ENCODE results near the gene RNF214. TPM values are rescaled to one million over a fixed set of nuclear protein-coding genes. Genes with fewer than 3 reads are reported as not detected.
"Not testable (repeated sequence)": the region's sequence is repeated elsewhere in the genome, so short reads cannot be mapped to it uniquely, and the experiment has no call there.

Gene RNF214
- polyA plus RNA-seq, 3 donors = 6.4 to 13.8 (median 7.8) TPM

GRCh38 chr11:117318738-117319137 is 86.3 kb downstream of the RNF214 start:
- H3K27ac Mint-ChIP-seq = no peak overlapping the region
- H3K4me3 ChIP-seq (replicated peaks in 1 of 3; ENCODE audit: low read depth in 2 of 3, low read length in 3 of 3) = no peak overlapping the region
- H3K9ac ChIP-seq (ENCODE audit: insufficient read depth, low read length, poor library complexity, severe bottlenecking) = no peak overlapping the region
- no peak overlapping the region for H3K4me2 ChIP-seq (replicated peaks; ENCODE audit: extremely low read depth, low read length, poor library complexity, severe bottlenecking)
- peaks cover 11 to 29% (median 19%) of the 10 kb centered on the region in 3 donors for H3K27me3 Mint-ChIP-seq (ENCODE audit: low read depth in 3 of 3)
- no peak for TF ChIP-seq CTCF (IDR thresholded peaks at IDR 0.05)
- H3K4me1 Mint-ChIP-seq = peaks cover 22% of the 10 kb centered on the region
- H3K36me3 ChIP-seq (replicated peaks in 1 of 2; ENCODE audit: control insufficient read depth in 1 of 2, insufficient read depth in 2 of 2, low read length in 2 of 2) = no peaks in the 10 kb centered on the region
- intact Hi-C loops (cut with micrococcal nuclease) = no loop called here
- no peaks in the 10 kb centered on the region for H4K20me1 ChIP-seq (ENCODE audit: insufficient read depth, low read length)
- peaks cover 5 to 10% of the 10 kb centered on the region in 2 donors for H3K27me3 ChIP-seq (ENCODE audit: control insufficient read depth in 2 of 2, insufficient read depth in 2 of 2, low read length in 2 of 2)
- H3K4me3 Mint-ChIP-seq = no peak overlapping the region
- WGBS (ENCODE audit: insufficient coverage) = no CpG with 5 or more reads among the region's 7 CpGs
- H2AFZ ChIP-seq (ENCODE audit: insufficient read depth, low read depth, low read length, poor library complexity, severe bottlenecking) = no peak overlapping the region
- no peak overlapping the region for H3K27ac ChIP-seq (ENCODE audit: low read depth in 1 of 2, low read length in 2 of 2)
- DNase-seq = no peak
- peaks cover 0 to 3% (median 0%) of the 10 kb centered on the region in 7 donors for H3K9me3 Mint-ChIP-seq
- H3K9me3 ChIP-seq (replicated peaks in 1 of 2; ENCODE audit: control insufficient read depth in 1 of 2, insufficient read depth in 1 of 2, low read length in 2 of 2) = no peaks in the 10 kb centered on the region
- H3K79me2 ChIP-seq (ENCODE audit: insufficient read depth, low read length) = peaks cover 6% of the 10 kb centered on the region
- H3K36me3 Mint-ChIP-seq = peaks cover 3% of the 10 kb centered on the region in 2 donors
- peaks cover 25 to 27% of the 10 kb centered on the region in 2 donors for H3K4me1 ChIP-seq (ENCODE audit: control insufficient read depth in 1 of 2, insufficient read depth in 2 of 2, low read length in 2 of 2)

GRCh38 chr11:117319214-117319840 is 86.9 kb downstream of the RNF214 start:
- no CpG with 5 or more reads among the region's 5 CpGs for WGBS (ENCODE audit: insufficient coverage)
- intact Hi-C loops (cut with micrococcal nuclease) = no loop called here
- Mint-ChIP-seq H3K9me3 (peaks cover 0 to 3% (median 0%) of the 10 kb centered on the region in 7 donors), H3K4me1 (peaks cover 16% of the 10 kb centered on the region), H3K36me3 (peaks cover 3% of the 10 kb centered on the region in 2 donors), H3K27ac (peak overlapping the region in 1 of 7 donors; percentile 18), H3K27me3 (ENCODE audit: low read depth in 3 of 3) (peaks cover 11 to 29% (median 19%) of the 10 kb centered on the region in 3 donors), H3K4me3 (no peak overlapping the region)
- Histone ChIP-seq H3K4me1 (ENCODE audit: control insufficient read depth in 1 of 2, insufficient read depth in 2 of 2, low read length in 2 of 2) (peaks cover 19 to 21% of the 10 kb centered on the region in 2 donors), H3K27ac (ENCODE audit: low read depth in 1 of 2, low read length in 2 of 2) (no peak overlapping the region), H3K79me2 (ENCODE audit: insufficient read depth, low read length) (peaks cover 6% of the 10 kb centered on the region), H3K36me3 (replicated peaks in 1 of 2; ENCODE audit: control insufficient read depth in 1 of 2, insufficient read depth in 2 of 2, low read length in 2 of 2) (no peaks in the 10 kb centered on the region), H2AFZ (ENCODE audit: insufficient read depth, low read depth, low read length, poor library complexity, severe bottlenecking) (no peak overlapping the region), H3K9ac (ENCODE audit: insufficient read depth, low read length, poor library complexity, severe bottlenecking) (no peak overlapping the region), H3K4me3 (replicated peaks in 1 of 3; ENCODE audit: low read depth in 2 of 3, low read length in 3 of 3) (no peak overlapping the region), H4K20me1 (ENCODE audit: insufficient read depth, low read length) (no peaks in the 10 kb centered on the region), H3K27me3 (ENCODE audit: control insufficient read depth in 2 of 2, insufficient read depth in 2 of 2, low read length in 2 of 2) (peaks cover 5 to 10% of the 10 kb centered on the region in 2 donors), H3K4me2 (replicated peaks; ENCODE audit: extremely low read depth, low read length, poor library complexity, severe bottlenecking) (no peak overlapping the region), H3K9me3 (replicated peaks in 1 of 2; ENCODE audit: control insufficient read depth in 1 of 2, insufficient read depth in 1 of 2, low read length in 2 of 2) (no peaks in the 10 kb centered on the region)
- no peak for DNase-seq
- TF ChIP-seq CTCF (IDR thresholded peaks at IDR 0.05) = no peak

GRCh38 chr11:117327255-117327566 is 94.7 kb downstream of the RNF214 start:
- 30% methylated on average over 3 of the region's 5 CpGs for WGBS (ENCODE audit: insufficient coverage)
- not testable (repeated sequence) for H2AFZ ChIP-seq (ENCODE audit: insufficient read depth, low read depth, low read length, poor library complexity, severe bottlenecking); H3K27me3 ChIP-seq (ENCODE audit: control insufficient read depth in 2 of 2, insufficient read depth in 2 of 2, low read length in 2 of 2); H3K9me3 ChIP-seq (replicated peaks in 1 of 2; ENCODE audit: control insufficient read depth in 1 of 2, insufficient read depth in 1 of 2, low read length in 2 of 2); H3K79me2 ChIP-seq (ENCODE audit: insufficient read depth, low read length); H3K36me3 ChIP-seq (replicated peaks in 1 of 2; ENCODE audit: control insufficient read depth in 1 of 2, insufficient read depth in 2 of 2, low read length in 2 of 2); H3K9ac ChIP-seq (ENCODE audit: insufficient read depth, low read length, poor library complexity, severe bottlenecking); DNase-seq; H3K4me3 Mint-ChIP-seq; H3K36me3 Mint-ChIP-seq; H4K20me1 ChIP-seq (ENCODE audit: insufficient read depth, low read length); H3K4me1 Mint-ChIP-seq; H3K9me3 Mint-ChIP-seq; H3K27me3 Mint-ChIP-seq (ENCODE audit: low read depth in 3 of 3)
- intact Hi-C loops (cut with micrococcal nuclease) = loop anchor here in 1 of 2 donors (10.0 kb wide), 1 partner anchor 542 kb away; the partner anchor contains the start of gene ZPR1
- peak overlapping the region in 1 of 7 donors; percentile 3 for H3K27ac Mint-ChIP-seq
- Histone ChIP-seq H3K4me1 (ENCODE audit: control insufficient read depth in 1 of 2, insufficient read depth in 2 of 2, low read length in 2 of 2) (peaks cover 11 to 14% of the 10 kb centered on the region in 2 donors), H3K4me2 (replicated peaks; ENCODE audit: extremely low read depth, low read length, poor library complexity, severe bottlenecking) (peak overlapping the region; percentile 84), H3K4me3 (replicated peaks in 1 of 3; ENCODE audit: low read depth in 2 of 3, low read length in 3 of 3) (peak overlapping the region in 2 of 3 experiments; percentile 1 to 91), H3K27ac (ENCODE audit: low read depth in 1 of 2, low read length in 2 of 2) (peak overlapping the region in 1 of 2 donors; percentile 78)
